Activated naive CD8-positive, alpha-beta T cell treated with anti-CD3 and anti-CD28 coated beads, Interleukin-2, amount 50 U/mL, for 24 hours (primary cell): ENCODE data around the gene GABRR3.

Experiments used
- ATAC-seq: fragments of 150-1000 bp; cut with Tn5 transposase; one replicate; pipeline ENCODE4 v1.10.0; 2021
- DNase-seq: peaks from one replicate; pipeline ENCODE4 v3.0.0; 2021
- H3K27ac Mint-ChIP-seq: one replicate; pipeline ENCODE4 v1.8.0; 2021; ENCODE audit warnings: mild to moderate bottlenecking, mixed read lengths
- H3K27me3 Mint-ChIP-seq: one replicate; pipeline ENCODE4 v1.8.0; 2021; ENCODE audit warnings: mixed read lengths
- H3K36me3 Mint-ChIP-seq: one replicate; pipeline ENCODE4 v1.8.0; 2021; ENCODE audit warnings: low read depth, mixed read lengths
- H3K4me1 Mint-ChIP-seq: one replicate; pipeline ENCODE4 v1.8.0; 2021; ENCODE audit warnings: mixed read lengths
- H3K4me3 Mint-ChIP-seq: one replicate; pipeline ENCODE4 v1.8.0; 2021; ENCODE audit warnings: mild to moderate bottlenecking, moderate library complexity, mixed read lengths
- H3K9me3 Mint-ChIP-seq: one replicate; pipeline ENCODE4 v1.8.0; 2021; ENCODE audit warnings: mixed read lengths

Gene GABRR3

GRCh38 chr3:97960993-97961766 lies 73.9 kb downstream of the GABRR3 start:
- H3K4me1 Mint-ChIP-seq = peaks cover 25% of the 10 kb centered on the region
- H3K9me3 Mint-ChIP-seq = no peaks in the 10 kb centered on the region
- no peak for ATAC-seq
- H3K27ac Mint-ChIP-seq = no peak overlapping the region
- no peaks in the 10 kb centered on the region for H3K27me3 Mint-ChIP-seq
- H3K4me3 Mint-ChIP-seq = no peak overlapping the region
- H3K36me3 Mint-ChIP-seq = peaks cover 50% of the 10 kb centered on the region
- DNase-seq = no peak

GRCh38 chr3:97960551-97960950 lies 74.6 kb downstream of the GABRR3 start:
- ATAC-seq = no peak

GRCh38 chr3:97959872-97960271 lies 75.2 kb downstream of the GABRR3 start:
- ATAC-seq = no peak
- Mint-ChIP-seq H3K27me3 (no peaks in the 10 kb centered on the region), H3K9me3 (no peaks in the 10 kb centered on the region), H3K4me3 (no peak overlapping the region), H3K27ac (no peak overlapping the region), H3K36me3 (peaks cover 58% of the 10 kb centered on the region), H3K4me1 (peaks cover 17% of the 10 kb centered on the region)
- DNase-seq = no peak

More at GRCh38 chr3:97960551-97960950, 74.6 kb downstream of the GABRR3 start:
- Mint-ChIP-seq H3K9me3 (no peaks in the 10 kb centered on the region), H3K36me3 (peaks cover 52% of the 10 kb centered on the region), H3K27ac (no peak overlapping the region), H3K4me3 (no peak overlapping the region), H3K4me1 (peaks cover 20% of the 10 kb centered on the region), H3K27me3 (no peaks in the 10 kb centered on the region)
- no peak for DNase-seq

- H3K9me3 Mint-ChIP-seq = no peaks in the 10 kb centered on the region
- ATAC-seq (no peak), DNase-seq (no peak)
- no peak overlapping the region for H3K27ac Mint-ChIP-seq
- peaks cover 11% of the 10 kb centered on the region for H3K4me1 Mint-ChIP-seq
- H3K27me3 Mint-ChIP-seq = no peaks in the 10 kb centered on the region
- peaks cover 57% of the 10 kb centered on the region for H3K36me3 Mint-ChIP-seq
- H3K4me3 Mint-ChIP-seq = no peak overlapping the region
Observed at GRCh38 chr3:97958796-97959195, 76.3 kb downstream of the GABRR3 start.

- H3K27ac Mint-ChIP-seq = no peak overlapping the region
- no peaks in the 10 kb centered on the region for H3K9me3 Mint-ChIP-seq
- no peak overlapping the region for H3K4me3 Mint-ChIP-seq
- DNase-seq = no peak
- no peak for ATAC-seq
- no peaks in the 10 kb centered on the region for H3K27me3 Mint-ChIP-seq
- peaks cover 56% of the 10 kb centered on the region for H3K36me3 Mint-ChIP-seq
- H3K4me1 Mint-ChIP-seq = peaks cover 8% of the 10 kb centered on the region
Observed at GRCh38 chr3:97958396-97958795, 76.7 kb downstream of the GABRR3 start.

- DNase-seq = no peak
- Mint-ChIP-seq H3K4me1 (peaks cover 8% of the 10 kb centered on the region), H3K9me3 (no peaks in the 10 kb centered on the region), H3K27me3 (no peaks in the 10 kb centered on the region), H3K36me3 (peaks cover 61% of the 10 kb centered on the region), H3K27ac (no peak overlapping the region), H3K4me3 (no peak overlapping the region)
- ATAC-seq = no peak
Observed at GRCh38 chr3:97957617-97958311, 77.4 kb downstream of the GABRR3 start.

GRCh38 chr3:97956051-97956450 lies 79.1 kb downstream of the GABRR3 start:
- no peak for ATAC-seq
- Mint-ChIP-seq H3K27ac (no peak overlapping the region), H3K4me3 (no peak overlapping the region), H3K36me3 (peaks cover 56% of the 10 kb centered on the region), H3K27me3 (no peaks in the 10 kb centered on the region), H3K4me1 (no peaks in the 10 kb centered on the region), H3K9me3 (no peaks in the 10 kb centered on the region)
- no peak for DNase-seq

GRCh38 chr3:97954228-97954827 lies 80.8 kb downstream of the GABRR3 start:
- no peak for DNase-seq
- Mint-ChIP-seq H3K27me3 (no peaks in the 10 kb centered on the region), H3K4me1 (no peaks in the 10 kb centered on the region), H3K9me3 (no peaks in the 10 kb centered on the region), H3K36me3 (peaks cover 63% of the 10 kb centered on the region), H3K27ac (no peak overlapping the region), H3K4me3 (no peak overlapping the region)
- ATAC-seq = no peak

- H3K4me3 Mint-ChIP-seq = no peak overlapping the region
- peaks cover 61% of the 10 kb centered on the region for H3K36me3 Mint-ChIP-seq
- H3K27ac Mint-ChIP-seq = no peak overlapping the region
- no peaks in the 10 kb centered on the region for H3K9me3 Mint-ChIP-seq
- ATAC-seq (no peak), DNase-seq (no peak)
- H3K4me1 Mint-ChIP-seq = no peaks in the 10 kb centered on the region
- no peaks in the 10 kb centered on the region for H3K27me3 Mint-ChIP-seq
Observed at GRCh38 chr3:97952872-97953271, 82.2 kb downstream of the GABRR3 start.

DNA sequence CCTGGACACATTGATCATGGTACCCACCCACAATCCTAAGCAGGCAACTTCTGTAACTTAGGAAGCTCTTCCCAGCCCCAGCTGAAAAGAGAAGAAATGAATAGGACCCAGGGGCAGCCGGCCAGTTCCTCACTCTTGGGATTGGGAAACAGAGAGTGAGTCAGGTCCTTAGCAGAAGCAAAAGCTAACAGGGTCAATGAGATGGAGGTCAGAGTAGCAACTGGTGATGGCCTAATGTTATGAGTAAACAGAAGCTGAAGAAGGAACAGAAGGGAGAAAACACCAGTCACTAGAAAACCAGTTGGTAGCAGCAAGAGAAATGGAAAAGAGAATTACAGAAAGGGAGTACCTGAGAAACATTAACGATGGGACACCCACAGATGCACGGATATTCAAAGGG lies 82.8 kb downstream of the GABRR3 start:
- peaks cover 61% of the 10 kb centered on the region for H3K36me3 Mint-ChIP-seq
- DNase-seq (no peak), ATAC-seq (no peak)
- no peak overlapping the region for H3K4me3 Mint-ChIP-seq
- no peak overlapping the region for H3K27ac Mint-ChIP-seq
- H3K27me3 Mint-ChIP-seq = no peaks in the 10 kb centered on the region
- no peaks in the 10 kb centered on the region for H3K9me3 Mint-ChIP-seq
- no peaks in the 10 kb centered on the region for H3K4me1 Mint-ChIP-seq

- H3K27me3 Mint-ChIP-seq = no peaks in the 10 kb centered on the region
- H3K36me3 Mint-ChIP-seq = peaks cover 62% of the 10 kb centered on the region
- H3K9me3 Mint-ChIP-seq = no peaks in the 10 kb centered on the region
- H3K4me1 Mint-ChIP-seq = no peaks in the 10 kb centered on the region
- DNase-seq (no peak), ATAC-seq (no peak)
- no peak overlapping the region for H3K27ac Mint-ChIP-seq
- H3K4me3 Mint-ChIP-seq = no peak overlapping the region
Observed at GRCh38 chr3:97950360-97950759, 84.8 kb downstream of the GABRR3 start.

DNA sequence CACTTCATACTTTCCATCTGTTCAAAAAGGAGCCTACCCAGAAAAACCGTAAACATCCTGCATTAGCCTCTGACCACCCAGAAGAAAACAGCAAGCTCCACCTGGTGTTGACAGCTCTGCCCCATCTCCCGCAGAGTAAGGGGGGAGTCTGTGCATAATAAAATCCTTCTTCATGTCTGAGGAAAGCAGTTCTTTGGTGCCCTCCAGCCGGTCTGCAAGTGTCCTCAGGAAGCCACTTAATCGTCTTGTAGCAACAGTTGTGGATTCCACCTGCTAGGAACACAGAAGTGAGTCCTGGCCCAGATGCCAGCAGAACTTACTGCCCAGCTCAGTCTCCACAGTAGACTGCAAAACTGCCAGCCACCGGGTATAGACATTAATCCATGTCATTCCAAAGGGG lies 85.4 kb downstream of the GABRR3 start:
- Mint-ChIP-seq H3K9me3 (no peaks in the 10 kb centered on the region), H3K4me3 (no peak overlapping the region), H3K4me1 (no peaks in the 10 kb centered on the region), H3K27ac (no peak overlapping the region), H3K36me3 (peaks cover 62% of the 10 kb centered on the region), H3K27me3 (no peaks in the 10 kb centered on the region)
- no peak for ATAC-seq
- DNase-seq = no peak

- Mint-ChIP-seq H3K9me3 (no peaks in the 10 kb centered on the region), H3K36me3 (peaks cover 59% of the 10 kb centered on the region), H3K4me1 (no peaks in the 10 kb centered on the region), H3K4me3 (no peak overlapping the region), H3K27ac (no peak overlapping the region), H3K27me3 (no peaks in the 10 kb centered on the region)
- no peak for DNase-seq
- no peak for ATAC-seq
Observed at GRCh38 chr3:97949110-97949485, 86.0 kb downstream of the GABRR3 start.

DNA sequence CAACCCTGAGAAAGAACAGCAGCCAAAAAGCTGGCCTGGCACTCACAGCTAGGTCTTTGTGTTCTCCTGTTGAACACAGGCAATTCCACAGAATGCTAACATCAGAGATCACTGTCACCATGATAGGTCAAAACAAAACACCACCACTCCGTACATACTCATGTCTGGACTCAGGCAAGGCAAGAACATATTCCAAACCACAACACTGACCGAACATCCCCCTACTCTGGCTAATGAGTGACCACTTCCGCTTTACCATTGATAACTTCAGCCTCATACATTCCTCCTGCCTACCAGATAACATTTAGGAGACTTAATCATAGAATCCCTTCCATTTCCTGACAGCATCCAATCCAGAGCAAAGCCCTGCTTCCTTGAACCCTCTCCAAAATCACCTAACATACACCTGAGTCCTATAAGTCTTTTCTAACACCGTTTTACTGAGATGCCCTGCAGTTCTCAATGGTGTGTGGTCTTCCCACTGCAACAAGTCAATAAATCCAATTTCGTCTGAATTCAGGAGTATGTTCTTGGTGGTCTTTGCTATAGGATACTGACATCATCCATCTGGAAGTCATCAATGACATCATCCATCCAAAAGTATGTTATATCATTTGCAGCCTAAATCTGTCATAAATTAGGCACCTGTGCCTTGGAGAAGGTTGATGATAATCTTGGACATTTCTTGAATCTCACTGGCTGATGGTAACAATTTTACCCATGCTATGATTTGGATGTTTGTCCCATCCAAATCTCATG lies 86.6 kb downstream of the GABRR3 start:
- Mint-ChIP-seq H3K27me3 (no peaks in the 10 kb centered on the region), H3K27ac (no peak overlapping the region), H3K9me3 (no peaks in the 10 kb centered on the region), H3K4me3 (no peak overlapping the region), H3K36me3 (peaks cover 61% of the 10 kb centered on the region), H3K4me1 (no peaks in the 10 kb centered on the region)
- DNase-seq = no peak
- no peak for ATAC-seq
